Heart right ventricle (tissue), 16 donors: ENCODE data around the gene CHST11. TPM values are rescaled to one million over a fixed set of nuclear protein-coding genes. Genes with fewer than 3 reads are reported as not detected.

ENCODE experiments used
- ATAC-seq, 8 donors: fragments of 200-7000 bp; cut with Tn5 transposase; one replicate each; pipeline ENCODE4 v1.9.1; 2020; ENCODE audit warnings: mild to moderate bottlenecking in 8 of 8, moderate library complexity in 8 of 8, moderate number of reproducible peaks in 1 of 8
- DNase-seq, 2 donors: peaks; one replicate each; pipeline ENCODE4 v3.0.0-alpha.2; 2020
- H3K27ac ChIP-seq, 10 donors: fragments of 200-600 bp; sonication (generic) in 2 of 10; one replicate each; pipeline versions ENCODE4 v1.5.0 to v1.8.0; 2020 to 2022; ENCODE audit warnings: mild to moderate bottlenecking in 3 of 10
- H3K27me3 ChIP-seq, 7 donors: fragments of 200-600 bp; one replicate each; pipeline ENCODE4 v1.8.0; 2021 to 2022; ENCODE audit warnings: mild to moderate bottlenecking in 2 of 7
- H3K36me3 ChIP-seq, 9 donors: fragments of 200-600 bp; sonication (generic) in 1 of 9; one replicate each; pipeline versions ENCODE4 v1.5.0 to v1.8.0; 2020 to 2022; ENCODE audit warnings: mild to moderate bottlenecking in 2 of 9
- H3K4me1 ChIP-seq, 9 donors: fragments of 200-600 bp; sonication (generic) in 1 of 9; one replicate each; pipeline versions ENCODE4 v1.5.0 to v1.8.0; 2020 to 2022; ENCODE audit warnings: mild to moderate bottlenecking in 4 of 9
- H3K4me3 ChIP-seq, 10 donors: fragments of 200-600 bp; sonication (generic) in 2 of 10; one replicate each; pipeline versions ENCODE4 v1.5.0 to v1.8.0; 2020 to 2022; ENCODE audit warnings: mild to moderate bottlenecking in 7 of 10, moderate library complexity in 2 of 10
- H3K9me3 ChIP-seq, 11 donors: fragments of 200-600 bp in 10 of 11; sonication (generic) in 2 of 11; one replicate each; pipeline versions ENCODE4 v1.5.0 to v1.8.0; 2013 to 2022; ENCODE audit warnings: mild to moderate bottlenecking in 2 of 11, control low read depth in 1 of 11, moderate library complexity in 1 of 11
- WGBS, 2 donors: extraction: QIAGEN DNeasy Blood & Tissue Kit; methylation state at CpG; one replicate each; pipeline ENCODE4 v1.1.7; 2013; ENCODE audit warnings: inconsistent platforms in 1 of 2; 5-methylcytosine and 5-hydroxymethylcytosine counted together
- intact Hi-C, 10 donors: fragments of 100-400 bp; cut with DNase I; formaldehyde crosslinking; loops; one replicate each; pipeline versions ENCODE4 v1.11.1 to v1.14.2; 2022
- polyA plus RNA-seq, 2 donors: library from polyadenylated mRNA; stranded (reverse); fragments of 200-250 nt; gene quantifications; one replicate each; pipeline ENCODE4 v1.2.3, GENCODE V29; 2013
- total RNA-seq, 10 donors: library from RNA; stranded (reverse); fragmentation: NEBNext Ultra II Directional in 3 of 10; extraction: Animal tissue kit (Norgen Biotek cat#: 25700) in 3 of 10; gene quantifications; one replicate each; pipeline versions ENCODE4 v1.2.1 to v1.2.4, GENCODE V29; 2021 to 2023
- TF ChIP-seq, protein P1 (sequence below), 9 donors: fragments of 200-600 bp; sonication (generic) in 2 of 9; IDR thresholded peaks; one replicate each; pipeline versions ENCODE4 v1.5.0 to v1.8.0; 2021 to 2022; ENCODE audit warnings: antibody characterized with exemption in 9 of 9, mild to moderate bottlenecking in 5 of 9, moderate library complexity in 1 of 9
- donor health status: Arrhythmogenic right ventricular cardiomyopathy.
- donor health status: ischemic (EF 13 %, LVEDD 7.1; RV severe dilation, severe dysfunction).
- donor health status: healthy with polysubstance abuse.
- donor health status: DM: no; HTN: yes; CAD: no.
- donor health status: DM: no; HTN: no; CAD: no.
- donor health status: ischemic (EF 25% LVEDD 6.9; RV normal size, moderate dysfunction).
- donor health status: ischemic (EF 25% LVEDD 5.7; RV mildly dilated, moderate dysfunction).
- donor health status: healthy.
- donor health status: DM: yes; HTN: yes; CAD: no.
- donor health status: Ischemic cardiomyopathy.
- donor health status: ischemic (EF 35%, LVEDD 5.7; RV mildly dilated, moderate dysfunction).
- donor health status: nonischemic (EF 11% LVEDD 7.7; RV severe dilation, severe dysfunction).
- donor health status: DM: yes; HTN: yes; CAD: no.
- donor health status: PGD.
- donor health status: ischemic (EF 29% LVEDD 5.4; RV normal size, mild dysfunction).
- donor health status: nonischemic (EF 23%, LVEDD 6.1; RV moderate dilation, normal function).

CHST11 gene
- total and polyA plus RNA-seq, 12 donors = 1.1 to 12.7 (median 4.3) TPM

DNA sequence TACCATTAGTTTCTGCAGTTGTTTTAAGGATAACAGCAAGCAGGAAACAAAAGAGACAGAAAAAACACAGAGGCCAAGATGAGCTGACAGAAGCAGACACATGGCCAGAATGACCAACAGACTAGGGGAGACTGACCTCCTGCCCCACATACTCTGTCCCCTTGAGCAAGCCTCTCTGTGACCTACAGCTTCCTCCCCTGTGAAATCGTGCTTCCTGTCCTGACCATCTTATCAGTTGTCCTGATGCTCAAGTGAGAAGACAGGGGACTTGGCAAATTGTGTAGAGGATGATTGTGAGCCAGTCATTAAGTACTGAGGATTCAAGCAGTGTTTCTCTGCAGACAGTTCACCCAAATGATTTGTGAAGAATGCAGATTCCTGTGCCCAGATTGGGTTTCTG, 272.3 kb downstream of the CHST11 start:
- H3K36me3 ChIP-seq = no peaks in the 10 kb centered on the region
- ATAC-seq (peak in 1 of 8 donors; percentile 36), DNase-seq (no peak)
- H3K4me1 ChIP-seq = peaks cover 0 to 26% (median 5%) of the 10 kb centered on the region in 9 donors
- no peaks in the 10 kb centered on the region for H3K9me3 ChIP-seq
- H3K27me3 ChIP-seq = no peaks in the 10 kb centered on the region
- H3K27ac ChIP-seq = peak overlapping the region in 1 of 10 donors; percentile 70
- H3K4me3 ChIP-seq = no peak overlapping the region
- intact Hi-C loops = loop anchor here in 1 of 10 donors (10.0 kb wide), 1 partner anchor 344 kb away; no protein-coding TSS in a partner anchor
- WGBS, 2 donors = 14 to 15% methylated on average over 1 of the region's 1 CpG
- TF ChIP-seq, protein P1, sequence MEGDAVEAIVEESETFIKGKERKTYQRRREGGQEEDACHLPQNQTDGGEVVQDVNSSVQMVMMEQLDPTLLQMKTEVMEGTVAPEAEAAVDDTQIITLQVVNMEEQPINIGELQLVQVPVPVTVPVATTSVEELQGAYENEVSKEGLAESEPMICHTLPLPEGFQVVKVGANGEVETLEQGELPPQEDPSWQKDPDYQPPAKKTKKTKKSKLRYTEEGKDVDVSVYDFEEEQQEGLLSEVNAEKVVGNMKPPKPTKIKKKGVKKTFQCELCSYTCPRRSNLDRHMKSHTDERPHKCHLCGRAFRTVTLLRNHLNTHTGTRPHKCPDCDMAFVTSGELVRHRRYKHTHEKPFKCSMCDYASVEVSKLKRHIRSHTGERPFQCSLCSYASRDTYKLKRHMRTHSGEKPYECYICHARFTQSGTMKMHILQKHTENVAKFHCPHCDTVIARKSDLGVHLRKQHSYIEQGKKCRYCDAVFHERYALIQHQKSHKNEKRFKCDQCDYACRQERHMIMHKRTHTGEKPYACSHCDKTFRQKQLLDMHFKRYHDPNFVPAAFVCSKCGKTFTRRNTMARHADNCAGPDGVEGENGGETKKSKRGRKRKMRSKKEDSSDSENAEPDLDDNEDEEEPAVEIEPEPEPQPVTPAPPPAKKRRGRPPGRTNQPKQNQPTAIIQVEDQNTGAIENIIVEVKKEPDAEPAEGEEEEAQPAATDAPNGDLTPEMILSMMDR (IDR thresholded peaks at IDR 0.05) = no peak

DNA sequence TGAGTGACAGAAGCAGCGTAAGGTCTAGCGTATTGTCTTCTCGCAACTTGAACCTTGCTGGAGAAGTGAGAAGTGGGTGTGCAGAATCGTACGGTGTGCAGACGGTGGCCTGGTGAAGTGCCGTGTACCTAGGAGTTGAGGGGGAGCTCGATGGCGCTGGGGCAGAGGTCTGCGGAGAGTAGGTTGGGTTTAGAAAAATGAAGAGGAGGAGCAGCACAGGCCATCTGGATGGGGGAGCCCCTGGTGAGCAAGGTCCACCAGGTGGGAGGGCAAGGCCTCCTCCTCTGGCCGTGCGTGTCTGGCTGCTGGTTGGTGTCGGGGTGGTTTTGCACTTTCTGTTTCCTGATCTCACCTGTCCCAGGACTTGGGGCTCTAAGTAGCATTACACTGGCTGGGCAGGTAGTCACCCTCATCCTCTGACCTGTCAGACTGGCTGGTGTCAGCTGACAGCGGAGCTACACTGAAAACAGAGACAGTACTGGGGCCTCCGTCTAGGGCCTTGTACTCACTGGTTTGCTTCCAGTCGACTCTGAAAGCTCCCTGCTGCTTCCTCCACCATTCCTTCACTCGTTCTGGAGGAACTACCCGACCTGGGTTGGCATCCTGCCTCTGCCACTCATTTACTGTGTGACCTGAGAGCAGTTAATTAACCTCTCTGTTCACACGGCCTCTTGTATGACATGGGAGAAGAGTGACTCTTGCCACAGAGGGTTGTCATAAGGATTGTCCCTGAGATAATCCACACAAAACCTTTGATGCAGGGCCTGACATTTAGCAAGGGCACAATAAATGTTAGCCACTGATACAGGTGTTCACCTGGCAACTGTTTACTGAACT, 273.1 kb downstream of the CHST11 start:
- no peak for ATAC-seq

DNA sequence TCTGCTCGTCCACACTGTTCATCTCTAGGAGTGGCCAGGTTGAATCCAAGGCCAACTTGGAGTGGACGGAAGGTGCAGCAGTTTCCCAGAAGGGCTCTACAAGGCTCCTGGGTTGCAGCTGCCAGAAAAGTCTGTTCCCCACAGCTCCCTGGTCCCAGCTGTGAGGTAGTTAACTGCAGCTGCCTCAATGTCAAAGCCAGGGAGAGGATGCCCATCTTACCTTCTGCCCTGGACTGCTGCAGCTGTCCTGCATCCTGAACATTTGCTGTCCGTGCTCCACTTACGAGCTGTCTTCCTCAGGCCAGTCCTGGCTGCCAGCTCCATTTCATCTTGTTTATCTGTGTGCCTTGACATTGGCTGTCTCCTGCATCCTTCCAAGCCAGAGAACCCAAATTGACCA, 274.0 kb downstream of the CHST11 start:
- Histone ChIP-seq H3K4me3 (no peak overlapping the region), H3K4me1 (peaks cover 0 to 31% (median 5%) of the 10 kb centered on the region in 9 donors), H3K27ac (no peak overlapping the region), H3K36me3 (no peaks in the 10 kb centered on the region), H3K9me3 (no peaks in the 10 kb centered on the region), H3K27me3 (no peaks in the 10 kb centered on the region)
- intact Hi-C loops = loop anchor here in 3 of 10 donors (5.0 to 10.0 kb wide), 3 partner anchors 142 to 346 kb away; no protein-coding TSS in a partner anchor
- 81 to 85% methylated on average over 4 of the region's 4 CpGs for WGBS, 2 donors
- TF ChIP-seq, protein P1 (IDR thresholded peaks at IDR 0.05) = no peak
- DNase-seq (no peak), ATAC-seq (no peak)

More for the DNA sequence above, 273.1 kb downstream of the CHST11 start:
- Histone ChIP-seq H3K9me3 (no peaks in the 10 kb centered on the region), H3K36me3 (no peaks in the 10 kb centered on the region), H3K27me3 (no peaks in the 10 kb centered on the region), H3K4me3 (no peak overlapping the region), H3K4me1 (peaks cover 0 to 26% (median 5%) of the 10 kb centered on the region in 9 donors), H3K27ac (no peak overlapping the region)
- TF ChIP-seq, protein P1 (IDR thresholded peaks at IDR 0.05) = no peak
- intact Hi-C loops = loop anchor here in 4 of 10 donors (5.0 to 10.0 kb wide), 3 partner anchors 142 to 345 kb away; no protein-coding TSS in a partner anchor
- no peak for DNase-seq
- 89 to 93% methylated on average over 19 of the region's 19 CpGs for WGBS, 2 donors

DNA sequence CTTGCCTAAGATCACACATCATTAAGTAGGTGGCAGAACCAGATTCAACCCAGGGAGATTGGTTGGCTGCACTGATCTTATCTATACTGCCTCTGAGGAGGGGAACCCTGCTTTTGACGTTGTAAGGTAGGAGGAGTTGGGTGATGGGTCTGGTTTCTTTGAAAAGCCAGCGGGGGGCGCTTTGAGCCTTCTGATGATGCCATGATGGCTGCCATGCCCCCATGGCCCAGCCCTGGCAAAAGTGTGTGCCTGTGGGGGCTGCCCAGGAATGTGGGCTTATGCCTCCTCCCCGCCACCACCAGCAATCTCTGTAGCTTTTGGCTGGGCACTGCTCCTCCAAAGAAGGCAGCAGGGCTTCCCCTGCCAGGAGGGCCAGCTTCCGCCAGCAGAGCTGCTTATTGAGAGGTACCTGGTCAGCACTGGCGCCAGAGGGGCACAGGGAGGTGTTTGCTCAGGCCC, 277.0 kb downstream of the CHST11 start:
- H3K27me3 ChIP-seq = no peaks in the 10 kb centered on the region
- ATAC-seq = peak in 3 of 8 donors; percentile 25 to 52 (median 31)
- no peaks in the 10 kb centered on the region for H3K9me3 ChIP-seq
- H3K27ac ChIP-seq = no peak overlapping the region
- H3K4me3 ChIP-seq = no peak overlapping the region
- WGBS, 2 donors = 72 to 81% methylated on average over 6 of the region's 6 CpGs
- intact Hi-C loops = loop anchor here in 3 of 10 donors (5.0 to 10.0 kb wide), 3 partner anchors 139 to 349 kb away; no protein-coding TSS in a partner anchor
- no peak for DNase-seq
- H3K4me1 ChIP-seq = peaks cover 0 to 43% (median 4%) of the 10 kb centered on the region in 9 donors
- TF ChIP-seq, protein P1 (IDR thresholded peaks at IDR 0.05) = peak in 4 of 9 donors; percentile 25 to 32 (median 28)
- H3K36me3 ChIP-seq = no peaks in the 10 kb centered on the region
